HUES6 (cell line): ENCODE results near the gene IGHMBP2.
"Not testable (repeated sequence)": the region's sequence is repeated elsewhere in the genome, so short reads cannot be mapped to it uniquely, and the experiment has no call there.

ENCODE experiments used
- H3K27ac ChIP-seq: 2 replicates; pipeline ENCODE4 v1.7.0; 2013; ENCODE audit warnings: low read depth, mild to moderate bottlenecking, low read length, inconsistent platforms
- H3K27me3 ChIP-seq: 2 replicates; pipeline ENCODE4 v1.6.1; 2013; ENCODE audit warnings: low read length; ENCODE audit not compliant: control insufficient read depth, insufficient read depth
- H3K36me3 ChIP-seq: 2 replicates; pipeline ENCODE4 v1.6.1; 2013; ENCODE audit warnings: low read length; ENCODE audit not compliant: control insufficient read depth, insufficient read depth
- H3K4me1 ChIP-seq: 2 replicates; pipeline ENCODE4 v1.6.1; 2013; ENCODE audit warnings: low read length; ENCODE audit not compliant: control insufficient read depth, insufficient read depth
- H3K4me3 ChIP-seq: 2 replicates; pipeline ENCODE4 v1.5.1; 2013; ENCODE audit warnings: low read depth, low read length
- H3K9ac ChIP-seq: one replicate; pipeline ENCODE4 v1.6.1; 2013; ENCODE audit warnings: mild to moderate bottlenecking, low read length
- H3K9me3 ChIP-seq: 2 replicates; pipeline ENCODE4 v1.6.1; 2013; ENCODE audit warnings: low read depth, low read length; ENCODE audit not compliant: control insufficient read depth, insufficient read depth

Gene IGHMBP2

DNA sequence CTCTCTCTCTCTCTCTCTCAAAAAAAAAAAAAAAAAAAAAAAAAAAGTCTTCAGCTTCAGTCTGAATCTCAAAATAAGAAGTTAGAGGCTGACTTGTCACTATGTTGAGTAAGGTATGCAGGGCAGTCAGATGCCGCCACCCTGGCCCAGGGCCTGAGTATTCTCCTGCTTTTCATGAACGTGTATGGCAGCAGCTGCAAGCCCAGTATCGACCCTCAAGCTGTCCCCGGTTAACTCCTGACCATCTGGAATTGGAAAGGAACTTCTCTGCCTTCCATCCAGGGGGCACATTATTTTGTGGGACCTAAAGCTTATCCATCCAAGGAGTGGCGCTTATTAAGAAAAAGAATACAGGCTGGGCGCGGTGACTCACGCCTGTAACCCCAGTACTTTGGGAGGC, 65.7 kb downstream of the IGHMBP2 start:
- Histone ChIP-seq H3K9ac (no peak overlapping the region), H3K27ac (no peak overlapping the region), H3K4me1 (peaks cover 2% of the 10 kb centered on the region; the same call in 1 of the 2 replicates), H3K4me3 (no peak overlapping the region), H3K36me3 (no peaks in the 10 kb centered on the region), H3K27me3 (no peaks in the 10 kb centered on the region), H3K9me3 (peaks cover 2% of the 10 kb centered on the region; the same call in 1 of the 2 replicates)

DNA sequence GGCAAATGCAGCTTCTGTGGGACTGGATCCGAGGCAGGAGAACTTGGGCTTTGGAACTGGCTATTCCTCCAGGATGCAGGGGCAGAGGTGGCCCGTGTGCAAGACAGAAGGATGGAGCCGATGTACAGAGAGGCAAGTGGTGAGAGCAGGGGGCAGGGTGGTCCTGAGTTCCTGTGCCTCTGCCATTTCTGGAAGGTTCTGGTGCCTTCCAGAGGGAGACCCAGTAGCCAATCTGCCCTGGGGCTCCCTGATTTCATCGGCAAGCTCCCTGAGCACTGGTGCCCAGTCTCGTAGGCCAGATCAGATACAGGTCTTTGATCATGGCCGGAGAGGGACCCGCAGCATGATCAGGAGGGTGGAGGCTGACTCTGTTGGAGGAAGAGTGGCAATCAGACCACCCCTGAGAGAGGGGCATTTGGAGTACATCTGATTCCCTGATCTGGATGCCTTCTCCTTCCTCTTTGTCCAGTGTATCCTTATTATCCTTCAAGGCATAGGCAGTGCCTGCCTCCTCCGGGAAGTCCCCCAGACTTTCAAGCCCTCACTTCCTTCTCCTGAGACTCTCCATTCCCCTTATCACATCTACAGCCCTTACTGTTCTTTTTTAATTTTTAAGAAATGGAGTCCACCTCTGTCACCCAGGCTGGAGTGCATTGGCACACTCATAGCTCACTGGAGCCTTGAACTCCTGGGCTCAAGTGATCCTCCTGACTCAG, 67.4 kb downstream of the IGHMBP2 start:
- no peak overlapping the region for H3K27ac ChIP-seq
- H3K9ac ChIP-seq = no peak overlapping the region
- H3K27me3 ChIP-seq = no peaks in the 10 kb centered on the region
- no peaks in the 10 kb centered on the region for H3K36me3 ChIP-seq
- H3K4me1 ChIP-seq = peaks cover 2% of the 10 kb centered on the region; the same call in 1 of the 2 replicates
- peaks cover 7% of the 10 kb centered on the region; the same call in 1 of the 2 replicates for H3K9me3 ChIP-seq
- no peak overlapping the region for H3K4me3 ChIP-seq

DNA sequence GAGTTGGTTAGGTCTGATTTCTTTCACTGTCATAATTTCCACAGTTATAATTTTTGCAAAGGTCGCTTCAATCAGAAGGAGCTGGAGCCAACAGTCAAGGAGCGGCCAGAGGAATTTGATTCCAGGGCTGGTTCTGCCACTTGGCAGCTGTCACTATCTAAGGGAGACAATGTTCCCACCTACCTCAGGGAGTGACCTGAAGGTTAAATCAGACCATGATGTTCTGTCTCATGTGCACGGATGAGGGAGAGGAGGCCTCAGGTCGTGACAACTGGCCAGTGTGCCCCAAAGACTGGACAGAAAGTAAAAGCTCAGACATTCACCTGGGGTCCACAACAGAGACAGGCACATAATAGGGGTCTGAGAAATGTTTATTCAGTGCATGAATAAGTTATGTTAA, 69.5 kb downstream of the IGHMBP2 start:
- no peak overlapping the region for H3K9ac ChIP-seq
- no peaks in the 10 kb centered on the region for H3K36me3 ChIP-seq
- H3K4me1 ChIP-seq = peaks cover 2% of the 10 kb centered on the region; the same call in 1 of the 2 replicates
- H3K27ac ChIP-seq = no peak overlapping the region
- H3K4me3 ChIP-seq = no peak overlapping the region
- H3K9me3 ChIP-seq = peaks cover 7% of the 10 kb centered on the region; the same call in 1 of the 2 replicates
- H3K27me3 ChIP-seq = no peaks in the 10 kb centered on the region

DNA sequence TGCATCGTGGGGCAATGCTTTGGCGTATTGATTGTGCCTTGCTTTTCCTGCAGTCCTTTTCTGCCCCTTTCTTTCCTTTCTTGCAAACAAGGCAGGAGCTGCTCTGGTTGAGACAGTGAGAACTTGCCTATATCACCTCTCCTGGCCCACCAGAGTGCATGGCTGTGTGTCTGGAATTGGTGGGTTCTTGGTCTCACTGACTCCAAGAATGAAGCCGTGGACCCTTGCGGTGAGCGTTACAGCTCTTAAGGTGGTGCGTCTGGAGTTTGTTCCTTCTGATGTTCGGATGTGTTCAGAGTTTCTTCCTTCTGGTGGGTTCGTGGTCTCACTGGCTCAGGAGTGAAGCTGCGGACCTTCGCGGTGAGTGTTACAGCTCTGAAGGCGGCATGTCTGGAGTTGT, 70.0 kb downstream of the IGHMBP2 start:
- not testable (repeated sequence) for H3K27ac ChIP-seq, H3K4me1 ChIP-seq, H3K36me3 ChIP-seq, H3K9me3 ChIP-seq, H3K4me3 ChIP-seq, H3K27me3 ChIP-seq, H3K9ac ChIP-seq

DNA sequence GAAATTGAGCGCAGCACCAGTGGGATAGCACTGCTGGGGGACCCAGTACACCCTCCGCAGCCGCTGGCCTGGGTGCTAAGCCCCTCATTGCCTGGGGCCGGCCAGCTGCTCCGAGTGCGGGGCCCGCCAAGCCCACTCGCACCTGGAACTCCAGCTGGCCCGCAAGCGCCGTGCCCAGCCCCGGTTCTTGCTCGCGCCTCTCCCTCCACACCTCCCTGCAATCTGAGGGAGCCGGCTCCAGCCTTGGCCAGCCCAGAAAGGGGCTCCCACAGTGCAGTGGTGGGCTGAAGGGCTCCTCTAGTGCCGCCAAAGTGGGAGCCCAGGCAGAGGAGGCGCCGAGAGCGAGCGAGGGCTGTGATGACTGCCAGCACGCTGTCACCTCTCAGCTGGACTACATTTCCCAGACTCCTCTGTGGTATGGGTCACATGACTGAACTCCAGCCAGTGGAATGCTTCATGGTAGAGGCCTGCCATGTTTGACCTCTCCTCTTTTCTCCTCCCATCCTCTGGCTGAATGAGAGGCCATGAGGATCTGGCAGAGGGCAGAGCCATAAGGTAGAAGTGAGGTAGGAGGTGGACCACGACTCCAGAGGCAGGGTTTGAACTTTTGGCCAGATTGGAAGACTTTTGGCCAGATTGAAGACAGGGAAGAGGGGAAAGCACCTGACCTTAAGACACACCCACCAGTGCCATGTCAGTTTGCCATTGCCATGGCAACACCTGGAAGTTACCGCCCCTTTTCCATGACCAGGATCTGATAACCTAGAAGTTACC, 70.9 kb downstream of the IGHMBP2 start:
- Histone ChIP-seq H3K4me1 (peaks cover 4% of the 10 kb centered on the region; the same call in 1 of the 2 replicates), H3K9me3 (peaks cover 7% of the 10 kb centered on the region; the same call in 1 of the 2 replicates), H3K27ac (no peak overlapping the region), H3K27me3 (no peaks in the 10 kb centered on the region), H3K4me3 (no peak overlapping the region), H3K9ac (no peak overlapping the region), H3K36me3 (no peaks in the 10 kb centered on the region)

DNA sequence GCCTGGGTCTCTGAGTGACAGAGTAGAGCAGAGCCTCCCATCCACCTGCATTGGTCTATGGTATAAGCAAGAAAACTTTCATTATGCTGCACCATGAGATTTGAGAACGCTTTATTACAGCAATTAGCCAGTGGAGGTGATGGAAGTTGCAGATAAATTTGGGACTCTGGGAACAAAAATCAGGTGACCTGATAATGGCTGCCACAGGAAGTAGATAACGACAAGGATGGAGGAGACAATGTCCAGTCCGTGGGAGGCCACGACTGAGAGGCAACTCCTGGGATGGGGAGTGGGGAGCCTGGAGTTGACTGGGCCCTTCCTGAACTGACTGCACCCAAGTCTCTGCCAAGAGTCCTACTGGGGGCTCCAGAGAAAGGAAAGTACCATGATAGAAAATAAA, 72.4 kb downstream of the IGHMBP2 start:
- peaks cover 7% of the 10 kb centered on the region; the same call in 1 of the 2 replicates for H3K9me3 ChIP-seq
- no peak overlapping the region for H3K27ac ChIP-seq
- H3K9ac ChIP-seq = no peak overlapping the region
- H3K36me3 ChIP-seq = no peaks in the 10 kb centered on the region
- peaks cover 9% of the 10 kb centered on the region for H3K4me1 ChIP-seq
- no peak overlapping the region for H3K4me3 ChIP-seq
- H3K27me3 ChIP-seq = no peaks in the 10 kb centered on the region

DNA sequence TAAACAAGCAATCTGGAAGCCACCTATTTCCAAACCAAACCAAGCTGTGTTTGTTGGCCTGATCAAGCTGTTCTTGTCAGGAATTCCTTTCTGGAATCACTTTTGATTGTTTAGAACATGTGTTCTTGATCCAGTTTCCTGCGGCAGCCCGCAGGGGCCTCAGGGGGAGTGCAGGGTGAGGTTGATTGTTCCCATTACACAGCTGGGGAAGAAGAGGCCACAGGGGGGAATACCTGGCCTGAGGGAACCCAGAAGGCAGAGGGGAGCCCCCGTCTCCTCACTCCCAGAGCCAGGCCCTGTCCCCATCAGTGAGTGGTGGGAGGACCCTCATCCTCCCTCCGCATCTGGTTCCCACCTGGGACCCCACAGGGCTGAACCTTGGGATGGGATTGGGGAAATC, 72.9 kb downstream of the IGHMBP2 start:
- peaks cover 7% of the 10 kb centered on the region; the same call in 1 of the 2 replicates for H3K9me3 ChIP-seq
- no peak overlapping the region for H3K9ac ChIP-seq
- no peaks in the 10 kb centered on the region for H3K36me3 ChIP-seq
- H3K4me1 ChIP-seq = peaks cover 9% of the 10 kb centered on the region
- no peak overlapping the region for H3K27ac ChIP-seq
- no peak overlapping the region for H3K4me3 ChIP-seq
- H3K27me3 ChIP-seq = no peaks in the 10 kb centered on the region

DNA sequence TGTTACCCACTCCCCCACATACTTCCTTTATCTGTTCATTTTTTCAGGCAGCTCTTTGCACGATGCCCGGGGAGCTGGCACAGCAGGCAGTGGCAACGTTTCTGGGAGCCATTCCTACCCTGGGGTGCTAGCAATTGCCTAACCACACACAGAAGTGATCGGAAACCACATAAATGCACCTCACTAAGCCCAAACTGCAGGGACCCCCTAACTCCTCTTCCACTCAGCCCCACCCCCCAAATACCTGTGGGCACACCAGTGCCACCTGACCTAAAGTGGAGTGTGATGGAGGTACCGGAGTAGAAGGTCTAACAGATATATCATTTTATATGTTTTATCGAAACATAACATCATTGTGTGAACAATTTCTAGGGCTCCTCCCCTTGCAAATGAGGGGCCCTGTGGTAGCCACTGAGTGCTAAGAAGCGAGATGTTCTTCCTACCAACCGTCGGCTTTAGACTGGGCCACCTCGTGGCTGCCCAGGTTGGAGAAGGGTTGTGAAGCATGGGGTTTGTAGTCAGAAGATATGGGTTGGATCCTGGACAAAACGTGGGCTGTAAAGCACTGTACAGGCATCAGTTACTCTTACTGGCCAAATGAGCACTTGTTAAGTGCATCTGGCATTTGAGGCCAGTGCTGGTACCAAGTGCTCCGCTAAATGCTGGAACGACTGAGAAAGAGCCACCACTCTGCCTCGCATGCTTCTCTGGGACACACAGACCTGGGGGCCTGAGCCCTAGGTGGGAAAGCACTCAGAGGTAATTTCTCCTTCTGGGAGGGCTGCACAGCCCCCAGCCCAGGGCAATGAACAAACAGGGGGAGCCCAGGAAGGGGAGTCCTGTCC, 74.3 kb downstream of the IGHMBP2 start:
- Histone ChIP-seq H3K4me3 (no peak overlapping the region), H3K9me3 (peaks cover 11% of the 10 kb centered on the region; the same call in 1 of the 2 replicates), H3K36me3 (no peaks in the 10 kb centered on the region), H3K27me3 (no peaks in the 10 kb centered on the region), H3K27ac (no peak overlapping the region), H3K9ac (no peak overlapping the region), H3K4me1 (peaks cover 9% of the 10 kb centered on the region)

DNA sequence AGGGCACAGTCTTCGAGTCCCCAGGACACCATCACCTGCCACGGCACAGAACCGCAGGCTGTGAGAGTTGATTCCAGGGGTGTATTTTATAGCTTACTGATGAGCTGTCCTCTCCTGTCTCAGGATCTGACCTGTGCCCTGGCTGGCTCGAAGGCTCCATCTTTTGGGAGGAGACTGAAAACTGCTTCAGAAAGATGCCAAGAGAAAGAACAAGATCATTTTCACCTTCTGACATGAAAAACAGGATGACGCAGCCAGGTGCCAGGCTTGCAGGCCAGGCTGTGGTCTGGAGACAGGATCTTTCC, 74.9 kb downstream of the IGHMBP2 start:
- no peak overlapping the region for H3K4me3 ChIP-seq
- peaks cover 9% of the 10 kb centered on the region for H3K4me1 ChIP-seq
- H3K27ac ChIP-seq = no peak overlapping the region
- H3K36me3 ChIP-seq = no peaks in the 10 kb centered on the region
- H3K9ac ChIP-seq = no peak overlapping the region
- H3K9me3 ChIP-seq = peaks cover 11% of the 10 kb centered on the region; the same call in 1 of the 2 replicates
- no peaks in the 10 kb centered on the region for H3K27me3 ChIP-seq

DNA sequence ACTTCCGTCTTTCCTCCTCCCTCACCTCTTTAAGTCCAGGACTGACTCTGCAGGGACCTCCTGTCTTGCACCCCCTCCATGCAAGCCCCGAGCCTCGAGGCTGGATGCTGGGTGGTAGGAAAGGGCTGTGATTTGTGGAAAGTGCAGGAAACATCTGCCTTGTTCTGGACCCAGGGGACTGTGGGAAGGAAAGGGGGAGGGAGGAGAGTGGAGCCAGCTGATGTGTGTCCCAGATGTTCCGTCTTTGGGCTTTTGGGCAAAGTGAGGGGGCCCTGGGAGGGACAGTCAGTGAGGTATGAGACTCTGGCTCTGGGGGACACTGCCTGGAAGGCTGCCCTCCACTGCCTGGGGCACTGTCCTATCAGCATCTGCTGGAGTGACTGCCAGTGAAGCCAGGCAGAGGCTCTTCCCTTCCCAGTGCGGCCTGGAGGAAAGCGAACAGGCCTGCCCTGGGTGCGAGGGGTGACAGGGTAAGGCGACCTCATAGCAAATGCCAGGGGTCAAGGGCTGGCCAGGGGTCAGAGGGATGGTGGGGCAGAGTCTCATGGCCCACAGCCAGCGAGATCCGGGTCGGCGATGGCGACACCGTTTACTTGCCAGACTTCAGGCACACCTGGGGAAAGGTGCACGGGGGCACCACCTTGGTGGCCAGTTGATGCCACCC, 75.4 kb downstream of the IGHMBP2 start:
- H3K27ac ChIP-seq = no peak overlapping the region
- H3K4me3 ChIP-seq = no peak overlapping the region

More for the DNA sequence above, 75.4 kb downstream of the IGHMBP2 start:
- Histone ChIP-seq H3K36me3 (no peaks in the 10 kb centered on the region), H3K9ac (no peak overlapping the region), H3K9me3 (peaks cover 11% of the 10 kb centered on the region; the same call in 1 of the 2 replicates), H3K27me3 (no peaks in the 10 kb centered on the region), H3K4me1 (peaks cover 9% of the 10 kb centered on the region)
